HUES6 (cell line): ENCODE results near the gene MCM10.

ENCODE experiments used
- H3K27ac ChIP-seq: 2 replicates; pipeline ENCODE4 v1.7.0; 2013; ENCODE audit warnings: low read depth, mild to moderate bottlenecking, low read length, inconsistent platforms
- H3K27me3 ChIP-seq: 2 replicates; pipeline ENCODE4 v1.6.1; 2013; ENCODE audit warnings: low read length; ENCODE audit not compliant: control insufficient read depth, insufficient read depth
- H3K36me3 ChIP-seq: 2 replicates; pipeline ENCODE4 v1.6.1; 2013; ENCODE audit warnings: low read length; ENCODE audit not compliant: control insufficient read depth, insufficient read depth
- H3K4me1 ChIP-seq: 2 replicates; pipeline ENCODE4 v1.6.1; 2013; ENCODE audit warnings: low read length; ENCODE audit not compliant: control insufficient read depth, insufficient read depth
- H3K4me3 ChIP-seq: 2 replicates; pipeline ENCODE4 v1.5.1; 2013; ENCODE audit warnings: low read depth, low read length
- H3K9ac ChIP-seq: one replicate; pipeline ENCODE4 v1.6.1; 2013; ENCODE audit warnings: mild to moderate bottlenecking, low read length
- H3K9me3 ChIP-seq: 2 replicates; pipeline ENCODE4 v1.6.1; 2013; ENCODE audit warnings: low read depth, low read length; ENCODE audit not compliant: control insufficient read depth, insufficient read depth

MCM10 gene

GRCh38 chr10:13160934-13161856 lies at the start of gene MCM10:
TSS of gene MCM10 (plus strand) at chr10:13161558. CDS start at chr10:13164203, 2,645 bp downstream.
- Histone ChIP-seq H3K4me1 (peaks cover 7% of the 10 kb centered on the region), H3K36me3 (peaks cover 25% of the 10 kb centered on the region), H3K9me3 (no peaks in the 10 kb centered on the region), H3K4me3 (peak within 1 kb of the TSS; percentile 80), H3K9ac (peak within 1 kb of the TSS; percentile 76), H3K27me3 (no peaks in the 10 kb centered on the region), H3K27ac (peak within 1 kb of the TSS; percentile 30; the same call in 1 of the 2 replicates)

- Histone ChIP-seq H3K4me1 (peaks cover 2% of the 10 kb centered on the region; the same call in 1 of the 2 replicates), H3K9ac (no peak overlapping the region), H3K27ac (no peak overlapping the region), H3K27me3 (no peaks in the 10 kb centered on the region), H3K9me3 (no peaks in the 10 kb centered on the region), H3K36me3 (peaks cover 31% of the 10 kb centered on the region), H3K4me3 (no peak overlapping the region)
These were observed 47.8 kb upstream of the MCM10 start for GRCh38 chr10:13113544-13113943.

- H3K9ac ChIP-seq = no peak overlapping the region
- H3K4me3 ChIP-seq = no peak overlapping the region
- H3K27me3 ChIP-seq = no peaks in the 10 kb centered on the region
- no peak overlapping the region for H3K27ac ChIP-seq
- H3K4me1 ChIP-seq = peaks cover 2% of the 10 kb centered on the region; the same call in 1 of the 2 replicates
- peaks cover 36% of the 10 kb centered on the region for H3K36me3 ChIP-seq
- H3K9me3 ChIP-seq = no peaks in the 10 kb centered on the region
These were observed 45.2 kb upstream of the MCM10 start for GRCh38 chr10:13115832-13116803.

DNA sequence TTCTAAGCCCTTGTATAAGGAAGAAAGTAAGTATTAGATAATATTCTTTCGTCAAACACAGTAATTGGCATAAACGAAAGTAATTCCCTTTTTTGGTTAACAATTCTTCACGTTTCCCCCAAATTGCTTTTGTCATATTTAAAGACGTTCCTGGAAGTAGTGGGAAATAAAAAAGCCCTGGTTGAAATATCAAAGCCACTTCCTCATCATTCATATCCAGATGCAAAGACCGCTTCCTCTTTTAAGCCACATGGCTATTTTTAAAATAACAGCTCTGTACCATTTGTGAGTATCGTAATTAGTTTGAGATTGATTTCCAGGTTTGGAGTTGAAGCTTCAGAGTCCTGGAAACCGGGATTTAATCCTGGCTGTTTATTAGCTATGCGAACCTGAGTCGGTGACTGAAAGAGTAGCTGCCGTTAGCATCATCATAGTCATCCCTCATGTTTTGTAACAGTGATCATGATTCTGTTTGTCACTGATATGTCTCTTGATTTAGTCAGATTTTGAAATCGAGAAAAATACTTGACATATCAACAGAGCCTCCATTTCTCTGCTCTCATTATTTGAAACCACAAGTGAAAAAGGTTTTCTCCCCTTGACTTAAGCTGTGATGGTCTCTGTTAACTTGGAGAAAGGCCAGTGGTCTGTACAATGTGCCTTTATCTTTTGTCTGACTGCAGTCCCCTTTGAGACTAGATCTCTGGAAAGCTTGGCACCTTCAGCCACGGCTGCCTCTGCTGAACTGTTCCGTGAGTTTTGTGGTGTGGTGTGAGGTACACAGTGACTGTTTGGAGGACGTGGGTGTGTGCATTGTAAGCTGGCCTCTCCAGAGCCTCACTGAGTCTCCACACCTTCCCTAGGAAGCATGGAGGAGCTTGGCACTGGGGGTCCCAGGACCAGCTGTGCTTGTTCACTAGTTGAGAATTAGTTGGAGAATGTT lies 43.2 kb upstream of the MCM10 start:
- no peaks in the 10 kb centered on the region for H3K9me3 ChIP-seq
- no peak overlapping the region for H3K9ac ChIP-seq
- no peak overlapping the region for H3K27ac ChIP-seq
- no peaks in the 10 kb centered on the region for H3K27me3 ChIP-seq
- peaks cover 2% of the 10 kb centered on the region; the same call in 1 of the 2 replicates for H3K4me1 ChIP-seq
- no peak overlapping the region for H3K4me3 ChIP-seq
- peaks cover 44% of the 10 kb centered on the region for H3K36me3 ChIP-seq

DNA sequence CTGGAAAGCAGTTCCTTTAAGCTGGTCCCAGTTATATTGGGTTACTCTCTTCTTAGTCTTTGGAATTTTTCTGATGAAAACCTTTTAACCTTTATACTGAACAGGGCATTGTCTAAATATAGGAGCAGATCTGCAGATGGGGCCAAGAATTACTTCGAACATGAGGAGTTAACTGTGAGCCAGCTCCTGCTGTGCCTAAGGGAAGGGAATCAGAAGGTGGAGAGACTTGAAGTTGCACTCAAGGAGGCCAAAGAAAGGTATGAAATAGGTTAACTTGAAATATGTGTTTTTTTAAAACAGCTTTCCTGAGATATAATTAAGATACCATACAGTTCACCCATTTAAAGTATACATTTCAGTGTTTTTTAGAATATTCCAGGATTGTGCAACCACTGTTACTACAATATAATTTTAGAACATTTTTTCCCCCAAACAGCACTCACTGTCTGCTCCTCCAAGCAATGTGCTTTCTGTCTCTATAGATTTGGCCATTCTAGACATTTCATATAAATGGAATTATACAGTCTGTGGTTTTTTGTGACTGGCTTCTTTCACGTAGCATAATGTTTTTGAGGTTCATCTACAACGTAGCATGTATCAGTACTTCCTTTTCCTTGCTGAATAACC lies 42.5 kb upstream of the MCM10 start:
- no peak overlapping the region for H3K9ac ChIP-seq

DNA sequence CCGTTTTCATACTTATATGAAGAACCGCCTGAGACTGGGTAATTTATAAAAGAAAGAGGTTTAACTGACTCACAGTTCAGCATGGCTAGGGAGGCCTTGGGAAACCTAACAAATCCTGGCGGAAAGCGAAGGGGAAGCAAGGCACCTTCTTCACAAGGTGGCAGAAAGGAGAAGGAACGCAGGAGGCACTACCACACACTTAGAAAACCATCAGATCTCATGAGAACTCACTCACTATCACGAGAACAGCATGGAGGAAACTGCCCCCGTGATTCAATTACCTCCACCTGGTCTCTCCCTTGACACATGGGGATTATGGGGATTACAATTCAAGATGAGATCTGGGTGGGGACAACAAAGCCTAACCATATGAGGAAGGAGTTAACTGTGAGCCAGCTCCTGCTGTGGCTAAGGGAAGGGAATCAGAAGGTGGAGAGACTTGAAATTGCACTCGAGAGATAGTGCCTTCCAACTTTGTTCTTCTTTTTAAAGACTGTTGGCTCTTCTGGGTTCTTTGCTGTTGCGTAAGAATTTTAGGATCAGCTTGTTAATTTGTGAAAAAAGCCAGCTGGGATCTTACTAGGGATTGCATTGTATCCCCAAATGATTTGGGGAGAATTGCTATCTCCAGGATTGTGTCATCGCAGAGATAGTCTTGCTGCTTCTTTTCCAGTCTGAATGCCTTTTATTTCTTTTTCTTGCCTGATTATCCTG lies 40.4 kb upstream of the MCM10 start:
- H3K27ac ChIP-seq = no peak overlapping the region
- no peak overlapping the region for H3K4me3 ChIP-seq
- no peaks in the 10 kb centered on the region; the same call in 1 of the 2 replicates for H3K4me1 ChIP-seq
- H3K27me3 ChIP-seq = no peaks in the 10 kb centered on the region
- H3K36me3 ChIP-seq = peaks cover 55% of the 10 kb centered on the region
- H3K9ac ChIP-seq = no peak overlapping the region
- H3K9me3 ChIP-seq = no peaks in the 10 kb centered on the region

More for the DNA sequence above, 42.5 kb upstream of the MCM10 start:
- H3K36me3 ChIP-seq = peaks cover 47% of the 10 kb centered on the region
- no peaks in the 10 kb centered on the region for H3K27me3 ChIP-seq
- H3K4me3 ChIP-seq = no peak overlapping the region
- H3K27ac ChIP-seq = no peak overlapping the region
- peaks cover 2% of the 10 kb centered on the region; the same call in 1 of the 2 replicates for H3K4me1 ChIP-seq
- H3K9me3 ChIP-seq = no peaks in the 10 kb centered on the region

DNA sequence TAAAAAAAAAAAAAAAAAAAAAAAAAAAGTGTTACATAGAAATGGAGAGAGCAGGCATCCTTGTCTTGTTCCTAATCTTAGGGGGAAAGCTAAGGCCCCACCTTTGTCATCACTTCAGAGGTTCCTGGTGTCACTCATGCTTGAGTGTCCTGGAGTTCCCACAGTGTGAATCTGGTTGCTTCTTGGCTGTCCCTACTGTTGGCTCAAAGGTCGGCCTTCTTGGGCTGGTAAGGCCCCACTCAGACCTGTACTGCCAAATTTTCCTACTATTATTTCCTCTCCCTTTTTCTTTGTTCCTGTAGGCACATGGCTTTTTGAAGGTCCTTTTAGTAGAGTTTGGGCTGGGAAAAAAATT lies 39.9 kb upstream of the MCM10 start:
- Histone ChIP-seq H3K27me3 (no peaks in the 10 kb centered on the region), H3K4me1 (no peaks in the 10 kb centered on the region), H3K36me3 (peaks cover 53% of the 10 kb centered on the region), H3K4me3 (no peak overlapping the region), H3K9ac (no peak overlapping the region), H3K27ac (no peak overlapping the region), H3K9me3 (no peaks in the 10 kb centered on the region)

DNA sequence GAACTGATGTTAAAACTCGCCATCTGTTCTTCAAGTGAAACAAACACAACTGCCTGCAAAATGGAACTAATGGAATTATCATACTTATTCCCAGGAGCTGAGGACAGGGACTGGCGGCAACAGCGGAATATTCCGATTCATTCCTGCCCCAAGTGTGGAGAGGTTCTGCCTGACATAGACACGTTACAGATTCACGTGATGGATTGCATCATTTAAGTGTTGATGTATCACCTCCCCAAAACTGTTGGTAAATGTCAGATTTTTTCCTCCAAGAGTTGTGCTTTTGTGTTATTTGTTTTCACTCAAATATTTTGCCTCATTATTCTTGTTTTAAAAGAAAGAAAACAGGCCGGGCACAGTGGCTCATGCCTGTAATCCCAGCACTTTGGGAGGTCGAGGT lies 24.7 kb upstream of the MCM10 start:
- no peak overlapping the region for H3K4me3 ChIP-seq
- H3K4me1 ChIP-seq = peaks cover 5% of the 10 kb centered on the region; the same call in 1 of the 2 replicates
- H3K27me3 ChIP-seq = no peaks in the 10 kb centered on the region
- no peak overlapping the region for H3K27ac ChIP-seq
- no peaks in the 10 kb centered on the region for H3K9me3 ChIP-seq
- no peak overlapping the region for H3K9ac ChIP-seq
- H3K36me3 ChIP-seq = peaks cover 35% of the 10 kb centered on the region

- Histone ChIP-seq H3K9me3 (no peaks in the 10 kb centered on the region), H3K9ac (no peak overlapping the region), H3K4me1 (peaks cover 5% of the 10 kb centered on the region; the same call in 1 of the 2 replicates), H3K27me3 (no peaks in the 10 kb centered on the region), H3K4me3 (no peak overlapping the region), H3K27ac (no peak overlapping the region), H3K36me3 (peaks cover 14% of the 10 kb centered on the region; the same call in 1 of the 2 replicates)
These were observed 22.2 kb upstream of the MCM10 start for GRCh38 chr10:13139150-13139549.
